DMS79 treated with DMSO at 0.1 percent for 48 hours (cell line): ENCODE data around the gene PARL.
A peak's percentile ranks its signal among the peaks of the same experiment; 100 is the strongest.
"Not testable (repeated sequence)": the region's sequence is repeated elsewhere in the genome, so short reads cannot be mapped to it uniquely, and the experiment has no call there.

Experiments used
- DNase-seq: peaks from one replicate; lab custom pipeline; 2025; lab: John Stamatoyannopoulos, UW

Gene PARL

GRCh38 chr3:183904833-183905780, 20.4 kb upstream of the PARL start:
- DNase-seq = no peak

DNA sequence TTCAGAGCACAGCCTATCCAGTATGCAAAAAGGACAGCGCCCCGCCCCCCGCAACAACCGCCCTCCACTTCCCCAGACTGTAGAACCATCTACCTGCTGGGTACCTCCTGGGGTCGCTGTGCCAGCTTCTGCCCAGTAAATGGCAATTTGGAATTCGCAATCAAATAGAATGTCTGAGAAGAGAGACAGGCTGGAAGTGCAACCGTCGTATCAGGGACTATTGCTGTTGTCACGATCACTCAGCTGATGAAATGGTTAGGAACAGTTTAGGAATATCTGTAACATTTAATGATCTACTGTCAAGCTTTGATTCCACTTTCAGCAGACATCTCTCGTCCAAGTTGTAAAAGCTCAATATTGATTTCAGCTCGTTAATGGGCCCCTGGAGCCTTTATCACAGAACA, 13.3 kb upstream of the PARL start:
- no peak for DNase-seq

- no peak for DNase-seq
Observed at GRCh38 chr3:183897606-183898005, 12.9 kb upstream of the PARL start.

DNA sequence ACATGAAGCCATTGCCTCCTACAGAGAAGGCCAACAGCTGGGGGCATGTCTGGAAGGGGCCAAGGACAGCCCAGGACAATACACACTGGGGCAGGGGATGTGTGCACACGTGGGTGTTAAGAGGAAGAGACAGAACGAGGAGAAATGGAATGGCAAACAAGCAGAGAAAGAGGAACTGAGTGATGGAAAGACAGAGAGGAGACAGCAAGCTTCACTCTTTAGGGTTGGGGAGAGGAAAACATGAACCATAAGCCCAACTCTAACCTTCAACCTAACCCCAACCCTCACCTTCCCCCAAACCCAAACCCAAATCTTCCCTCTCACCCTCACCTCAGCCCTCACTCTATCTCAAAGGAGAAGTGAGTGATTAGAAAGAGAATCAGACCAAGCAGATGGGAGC, 11.9 kb upstream of the PARL start:
- no peak for DNase-seq

DNA sequence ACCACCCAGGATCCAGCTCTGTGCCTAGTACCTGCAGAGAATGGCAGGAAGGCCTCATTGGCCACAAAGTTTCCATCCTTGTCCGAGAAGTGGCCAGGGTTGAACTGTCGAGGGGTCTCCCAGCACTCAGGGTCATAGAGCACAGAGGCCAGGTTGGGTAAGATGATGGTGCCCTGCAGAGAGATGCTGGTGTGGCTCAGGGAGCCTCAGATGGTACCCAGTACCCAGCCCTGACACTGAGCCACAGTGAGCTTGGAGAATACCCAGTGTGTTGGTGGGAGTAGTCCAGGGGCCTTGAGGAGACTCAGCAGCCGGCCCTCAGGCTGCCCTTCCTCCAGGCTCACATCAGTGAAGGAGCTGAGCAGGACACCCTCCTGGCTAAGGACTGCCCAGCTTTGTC, 11.5 kb upstream of the PARL start:
- no peak for DNase-seq

DNA sequence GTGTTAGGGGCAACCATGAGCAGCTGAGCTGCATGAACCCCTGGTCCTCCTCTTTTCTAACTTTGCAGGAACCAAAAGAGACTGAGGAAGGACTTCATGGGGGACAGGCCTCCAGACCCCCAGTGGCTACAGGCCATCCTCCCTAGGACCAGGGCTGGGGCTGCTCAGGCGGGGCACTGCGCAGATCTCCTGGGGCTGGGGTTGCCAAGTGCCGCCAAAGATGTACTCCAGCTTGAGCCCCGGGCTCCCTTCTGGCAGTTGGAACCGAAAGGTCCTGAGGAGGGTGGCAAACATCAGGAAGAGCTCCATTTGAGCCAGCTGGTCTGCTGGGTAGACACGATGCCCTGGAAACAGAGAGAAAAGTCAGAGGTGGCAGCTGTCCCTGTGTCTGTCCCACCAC, 11.1 kb upstream of the PARL start:
- DNase-seq = no peak

GRCh38 chr3:183895296-183895695, 10.6 kb upstream of the PARL start:
- peak; percentile 73 for DNase-seq

DNA sequence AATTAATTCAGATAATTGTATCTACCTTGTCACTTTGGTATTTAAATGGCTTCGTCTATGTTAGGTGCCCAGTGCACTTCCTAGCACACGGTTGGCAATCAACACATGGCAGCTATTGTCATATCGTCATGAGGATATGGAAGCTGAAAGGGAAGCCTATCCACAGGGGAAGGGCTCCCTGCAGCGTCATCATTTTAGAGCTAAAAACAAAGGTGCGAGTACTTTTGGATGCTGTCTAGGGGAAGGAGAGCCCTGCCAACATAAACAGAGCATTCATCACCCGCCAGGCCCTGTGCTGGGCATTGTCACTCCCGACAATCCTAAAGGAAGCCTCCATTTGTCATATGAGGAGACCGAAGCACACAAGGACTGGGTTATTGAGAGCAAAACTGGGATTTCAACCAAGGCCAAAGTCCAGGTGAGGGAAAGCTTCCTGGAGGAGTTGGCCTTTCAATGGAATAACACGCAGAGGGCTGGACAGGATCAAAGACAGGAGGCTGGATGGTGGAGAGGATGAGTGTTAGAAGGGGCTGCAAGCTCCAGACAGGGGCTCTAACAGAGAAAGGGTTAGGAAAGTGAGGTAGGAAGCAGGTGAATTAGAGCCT, 8.0 kb upstream of the PARL start:
- DNase-seq = no peak

DNA sequence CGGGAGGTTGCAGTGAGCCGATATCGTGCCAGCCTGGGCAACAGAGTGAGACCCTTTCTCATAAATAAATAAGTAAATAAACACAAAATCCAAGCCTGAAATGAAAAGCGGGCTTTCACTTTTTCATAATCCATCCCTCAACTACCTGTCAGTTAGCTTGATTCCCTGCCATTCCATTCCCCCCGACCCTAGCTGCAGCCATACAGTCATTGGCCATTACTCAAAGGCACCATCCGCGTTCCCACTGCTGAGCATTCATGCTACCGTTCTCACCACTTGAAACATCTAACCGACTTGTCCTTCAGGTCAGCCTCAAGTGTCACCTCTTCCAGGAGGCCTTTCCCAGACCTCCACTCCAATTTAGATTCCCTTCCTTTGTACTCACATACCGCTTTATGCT, 1.1 kb upstream of the PARL start:
- DNase-seq = no peak

GRCh38 chr3:183884097-183884426, 618 bp downstream of the PARL start:
- DNase-seq = peak; percentile 42

DNA sequence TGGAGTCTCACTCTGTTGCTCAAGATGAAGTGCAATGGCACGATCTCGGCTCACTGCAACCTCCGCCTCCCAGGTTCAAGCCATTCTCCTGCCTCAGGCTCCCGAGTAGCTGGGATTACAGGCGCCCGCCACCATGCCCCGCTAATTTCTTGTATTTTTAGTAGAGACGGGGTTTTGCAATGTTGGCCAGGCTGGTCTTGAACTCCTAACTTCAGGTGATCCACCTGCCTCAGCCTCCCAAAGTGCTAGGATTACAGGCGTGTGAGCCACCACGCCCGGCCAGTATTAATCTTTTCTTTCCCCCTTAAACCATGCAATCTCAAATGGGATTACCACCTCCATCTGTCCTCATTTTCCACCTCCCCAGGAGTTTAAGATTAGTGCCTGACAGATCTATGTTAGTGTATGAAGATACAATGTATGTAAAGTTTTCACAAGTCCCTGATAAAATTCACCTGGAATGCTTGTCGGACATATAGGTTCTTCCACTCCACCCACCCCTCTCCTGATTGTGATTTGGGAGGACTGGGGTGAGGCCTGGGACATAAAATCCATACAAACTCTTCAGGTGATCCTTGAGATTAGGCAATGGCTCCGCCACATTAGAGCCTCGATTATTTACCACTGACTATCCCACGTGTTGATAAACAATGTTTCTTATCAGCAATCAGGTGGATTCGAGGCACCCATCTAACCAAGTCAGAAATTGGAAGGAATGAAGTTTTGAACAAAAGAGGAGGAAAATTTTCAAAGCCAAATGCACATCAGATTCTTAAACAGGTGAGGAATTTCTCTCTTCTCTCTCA, 1.2 kb downstream of the PARL start:
- no peak for DNase-seq

GRCh38 chr3:183880121-183880520, 4.6 kb downstream of the PARL start:
- DNase-seq = no peak

DNA sequence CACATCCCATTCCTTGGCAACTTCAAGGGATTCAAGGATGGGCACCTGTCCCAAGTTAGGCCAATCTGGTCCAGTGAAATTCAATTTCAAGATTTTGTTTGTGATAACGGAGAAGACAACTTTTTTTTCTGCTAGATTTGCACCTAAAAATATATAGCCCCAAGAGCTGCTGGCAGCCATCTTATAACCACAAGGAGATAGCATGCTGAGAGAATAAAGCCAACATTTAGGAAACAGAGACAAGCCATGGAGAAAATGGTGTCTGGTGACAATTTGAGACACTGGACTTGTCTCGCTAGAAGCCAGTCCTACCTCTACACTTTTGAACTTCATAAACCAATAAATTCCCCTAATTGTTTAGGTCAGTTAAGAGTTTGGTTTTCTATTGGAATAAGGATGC, 5.4 kb downstream of the PARL start:
- no peak for DNase-seq

GRCh38 chr3:183878071-183878470, 6.6 kb downstream of the PARL start:
- no peak for DNase-seq

DNA sequence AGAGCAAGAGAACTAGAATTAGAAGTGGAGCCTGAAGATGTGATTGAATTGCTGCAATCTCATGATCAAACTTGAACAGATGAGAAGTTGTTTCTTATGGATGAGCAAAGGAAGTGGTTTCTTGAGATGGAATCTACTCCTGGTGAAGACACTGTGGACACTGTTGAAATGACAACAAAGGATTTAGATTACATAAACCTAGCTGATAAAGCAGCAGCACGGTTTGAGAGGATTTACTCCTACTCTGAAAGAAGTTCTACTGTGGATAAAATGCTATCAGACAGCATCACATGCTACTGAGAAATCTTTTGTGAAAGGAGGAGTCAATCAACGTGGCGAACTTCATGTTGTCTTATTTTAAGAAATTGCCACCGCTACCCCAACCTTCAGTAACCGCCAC, 7.5 kb downstream of the PARL start:
- DNase-seq = not testable (repeated sequence)

DNA sequence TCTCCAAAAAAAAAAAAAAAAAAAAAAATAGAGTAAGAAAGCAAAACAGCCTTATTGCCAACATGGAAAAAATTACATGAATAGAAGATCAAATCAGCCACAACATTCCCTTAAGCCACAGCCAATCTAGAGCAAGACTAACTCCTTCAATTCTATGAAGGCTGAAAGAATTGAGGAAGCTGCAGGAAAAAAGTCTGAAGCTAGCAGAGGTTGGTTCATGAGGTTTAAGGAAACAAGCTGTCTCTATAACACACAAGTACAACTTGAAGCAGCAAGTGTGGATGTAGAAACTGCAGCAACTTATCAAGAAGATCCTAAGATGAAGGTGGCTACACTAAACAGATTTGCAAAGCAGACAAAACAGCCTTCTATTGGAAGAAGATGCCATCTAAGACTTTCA, 9.3 kb downstream of the PARL start:
- no peak for DNase-seq

GRCh38 chr3:183873914-183874313, 10.8 kb downstream of the PARL start:
- DNase-seq = no peak

DNA sequence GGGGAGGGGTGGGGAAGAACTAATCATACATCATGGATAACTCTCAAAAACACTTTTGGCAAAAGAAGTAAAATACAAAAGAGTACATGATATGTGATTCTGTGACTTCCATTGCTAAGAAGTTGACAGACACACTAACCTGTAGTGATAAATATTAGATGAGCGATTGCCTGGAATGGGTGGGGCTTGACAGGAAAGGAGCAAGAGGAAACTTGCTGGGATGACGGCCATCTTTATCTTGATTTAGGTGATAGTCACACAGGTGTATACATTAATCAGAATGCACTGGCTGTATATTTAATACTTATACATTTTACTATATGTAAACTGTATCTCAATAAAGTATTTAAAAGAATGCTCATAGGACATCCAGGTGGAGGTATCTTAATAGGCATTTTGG, 13.1 kb downstream of the PARL start:
- no peak for DNase-seq

DNA sequence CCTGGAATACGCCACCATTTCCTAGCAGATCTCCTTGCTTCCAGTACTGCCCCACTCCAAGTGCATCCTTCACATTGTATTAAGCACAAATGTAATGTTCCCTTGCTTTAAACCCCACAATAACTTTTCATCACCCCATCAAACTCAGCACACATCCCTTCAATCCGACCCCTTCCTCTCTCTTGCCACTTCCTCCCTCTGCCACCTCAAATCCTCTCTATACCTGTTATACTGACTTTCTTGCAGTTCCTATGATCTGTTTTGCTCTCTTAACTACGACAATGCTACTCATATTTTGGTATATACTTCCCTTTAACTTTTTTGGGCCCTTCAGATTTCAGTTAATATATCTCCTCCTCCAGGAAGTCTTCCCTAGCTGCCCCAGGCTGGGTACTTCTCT, 14.1 kb downstream of the PARL start:
- no peak for DNase-seq

- DNase-seq = no peak
Observed at GRCh38 chr3:183868796-183869195, 15.9 kb downstream of the PARL start.

DNA sequence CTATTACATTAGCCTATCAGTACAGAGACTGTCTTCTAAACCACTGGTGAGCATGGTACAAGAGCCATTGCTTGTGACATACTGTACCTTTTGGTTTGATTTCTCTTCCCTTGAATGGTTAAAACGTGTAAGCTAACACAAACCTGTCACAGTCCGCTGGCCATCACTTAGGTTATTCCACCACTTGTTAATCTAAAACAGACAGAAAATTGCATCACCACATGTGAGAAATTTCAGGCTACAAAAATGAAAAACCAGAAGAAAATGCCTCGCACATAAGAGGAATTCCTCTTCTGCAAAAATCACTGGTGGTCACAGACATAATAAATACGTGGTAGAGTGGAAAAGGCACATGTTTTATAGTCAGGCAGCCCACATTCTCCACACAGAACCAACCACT, 22.1 kb downstream of the PARL start:
- DNase-seq = no peak

DNA sequence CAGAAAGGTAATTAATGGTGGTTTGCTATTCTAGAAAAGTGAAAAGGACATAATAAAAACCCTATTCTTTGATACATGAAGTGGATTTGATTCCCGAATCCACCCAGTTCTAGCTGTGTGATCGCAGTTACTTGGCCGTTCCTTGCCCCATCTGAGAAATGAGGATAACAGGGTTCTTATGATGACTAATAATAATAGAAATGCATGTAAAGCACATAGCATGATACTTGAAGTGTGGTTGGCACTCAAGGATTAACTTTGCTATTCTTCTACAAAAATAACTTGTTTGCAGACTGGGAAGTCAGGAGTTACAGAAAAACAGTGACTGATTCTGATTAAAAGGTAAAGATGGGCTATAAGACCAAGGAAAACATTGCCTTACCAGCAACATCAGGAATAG, 26.8 kb downstream of the PARL start:
- DNase-seq = no peak
